ENCODE results near the gene RNF5. TPM values are rescaled to one million over a fixed set of nuclear protein-coding genes. Genes with fewer than 3 reads are reported as not detected.

Gene RNF5
- total RNA-seq, 4 donors from 2014 or later, result 20.8 to 59.0 (median 40.8) TPM

- Histone ChIP-seq H3K4me1 (peaks cover 0 to 18% (median 6%) of the 10 kb centered on the region in 3 donors), H3K4me3 (no peak overlapping the region), H3K9me3 (no peaks in the 10 kb centered on the region), H3K36me3 (peaks cover 0 to 6% (median 0%) of the 10 kb centered on the region in 3 donors), H3K27ac (no peak overlapping the region), H3K27me3 (peaks cover 0 to 4% (median 0%) of the 10 kb centered on the region in 4 donors)
- DNase-seq, result no peak
- 93 to 100% methylated on average over 2 to 10 of the region's 13 CpGs for WGBS, 2 donors
- TF ChIP-seq POLR2A (IDR thresholded peaks at IDR 0.05) (no peak), CTCF (IDR thresholded peaks at IDR 0.05) (no peak)
- intact Hi-C loops (cut with DNase I), result no loop called here
Measured at GRCh38 chr6:32200711-32201475, 22.7 kb downstream of the RNF5 start.

GRCh38 chr6:32202186-32202585 is 24.0 kb downstream of the RNF5 start:
- intact Hi-C loops (cut with DNase I), result no loop called here
- Histone ChIP-seq H3K27me3 (peaks cover 0 to 4% (median 0%) of the 10 kb centered on the region in 4 donors), H3K36me3 (peaks cover 0 to 6% (median 0%) of the 10 kb centered on the region in 3 donors), H3K4me1 (peaks cover 0 to 6% (median under 1%) of the 10 kb centered on the region in 3 donors), H3K27ac (no peak overlapping the region), H3K4me3 (no peak overlapping the region), H3K9me3 (no peaks in the 10 kb centered on the region)
- WGBS, 2 donors, result 60 to 100% methylated on average over 1 of the region's 9 CpGs
- TF ChIP-seq CTCF (IDR thresholded peaks at IDR 0.05) (no peak), POLR2A (IDR thresholded peaks at IDR 0.05) (no peak)
- DNase-seq, result no peak

- H3K27me3 ChIP-seq, result peaks cover 0 to 4% (median 0%) of the 10 kb centered on the region in 4 donors
- no peak overlapping the region for H3K4me3 ChIP-seq
- H3K36me3 ChIP-seq, result peaks cover 0 to 6% (median 0%) of the 10 kb centered on the region in 3 donors
- no peak for TF ChIP-seq CTCF (IDR thresholded peaks at IDR 0.05)
- H3K9me3 ChIP-seq, result no peaks in the 10 kb centered on the region
- no peak for DNase-seq
- H3K4me1 ChIP-seq, result no peaks in the 10 kb centered on the region
- intact Hi-C loops (cut with DNase I), result no loop called here
- no peak overlapping the region for H3K27ac ChIP-seq
- WGBS, 2 donors, result 85 to 86% methylated on average over 2 to 5 of the region's 9 CpGs
Measured at GRCh38 chr6:32203426-32204267, 25.4 kb downstream of the RNF5 start.

- Histone ChIP-seq H3K4me1 (no peaks in the 10 kb centered on the region), H3K4me3 (no peak overlapping the region), H3K27me3 (peaks cover 0 to 4% (median 0%) of the 10 kb centered on the region in 4 donors), H3K27ac (no peak overlapping the region), H3K36me3 (peaks cover 0 to 6% (median 0%) of the 10 kb centered on the region in 3 donors), H3K9me3 (no peaks in the 10 kb centered on the region)
- WGBS, 2 donors, result 93% methylated on average over 1 to 3 of the region's 3 CpGs
- no peak for TF ChIP-seq POLR2A (IDR thresholded peaks at IDR 0.05)
- no peak for TF ChIP-seq CTCF (IDR thresholded peaks at IDR 0.05)
- no peak for DNase-seq
- intact Hi-C loops (cut with DNase I), result no loop called here
Measured at GRCh38 chr6:32204268-32204715, 26.1 kb downstream of the RNF5 start.

- no peak overlapping the region for H3K27ac ChIP-seq
- 91 to 96% methylated on average over 1 of the region's 1 CpG for WGBS, 2 donors
- TF ChIP-seq POLR2A (IDR thresholded peaks at IDR 0.05), result no peak
- no peak for TF ChIP-seq CTCF (IDR thresholded peaks at IDR 0.05)
- no peaks in the 10 kb centered on the region for H3K4me1 ChIP-seq
- DNase-seq, result no peak
- no peaks in the 10 kb centered on the region for H3K27me3 ChIP-seq
- intact Hi-C loops (cut with DNase I), result no loop called here
- H3K4me3 ChIP-seq, result no peak overlapping the region
- H3K9me3 ChIP-seq, result no peaks in the 10 kb centered on the region
- peaks cover 0 to 2% (median 0%) of the 10 kb centered on the region in 3 donors for H3K36me3 ChIP-seq
Measured at GRCh38 chr6:32208996-32209395, 30.8 kb downstream of the RNF5 start.

Data from esophagus squamous epithelium (tissue), 5 donors.